Measurements from ENCODE around the gene NPW.

DNA sequence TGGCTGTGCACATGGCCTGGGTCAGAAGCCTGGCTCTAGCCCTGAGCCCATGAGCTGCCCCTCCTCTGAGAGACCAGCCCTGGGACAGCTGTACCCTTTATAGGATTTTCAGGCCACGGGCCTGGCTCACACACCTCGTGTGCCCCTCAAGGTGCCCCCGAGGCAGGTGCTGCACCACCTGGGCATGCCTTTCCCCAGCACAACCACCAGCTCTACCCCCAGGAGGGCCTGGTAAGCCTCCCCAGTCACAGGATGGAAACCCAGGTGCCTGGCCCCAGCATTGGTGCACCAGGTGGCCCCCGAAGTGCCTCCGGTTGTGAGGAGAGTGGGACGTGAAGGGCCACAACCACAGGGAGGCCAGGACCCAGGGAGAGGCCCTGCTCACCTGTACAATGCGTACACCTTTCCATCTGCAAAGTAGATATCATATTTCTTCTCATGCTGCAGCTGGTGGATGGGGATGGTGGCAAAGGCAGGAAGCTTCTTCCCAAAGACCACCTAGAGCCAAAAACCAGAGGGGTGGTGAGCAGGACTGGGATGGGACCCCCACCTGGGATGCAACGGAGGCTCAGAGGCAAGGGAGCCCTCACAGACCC is 16.3 kb upstream of the NPW start:
- TF ChIP-seq, protein P1, sequence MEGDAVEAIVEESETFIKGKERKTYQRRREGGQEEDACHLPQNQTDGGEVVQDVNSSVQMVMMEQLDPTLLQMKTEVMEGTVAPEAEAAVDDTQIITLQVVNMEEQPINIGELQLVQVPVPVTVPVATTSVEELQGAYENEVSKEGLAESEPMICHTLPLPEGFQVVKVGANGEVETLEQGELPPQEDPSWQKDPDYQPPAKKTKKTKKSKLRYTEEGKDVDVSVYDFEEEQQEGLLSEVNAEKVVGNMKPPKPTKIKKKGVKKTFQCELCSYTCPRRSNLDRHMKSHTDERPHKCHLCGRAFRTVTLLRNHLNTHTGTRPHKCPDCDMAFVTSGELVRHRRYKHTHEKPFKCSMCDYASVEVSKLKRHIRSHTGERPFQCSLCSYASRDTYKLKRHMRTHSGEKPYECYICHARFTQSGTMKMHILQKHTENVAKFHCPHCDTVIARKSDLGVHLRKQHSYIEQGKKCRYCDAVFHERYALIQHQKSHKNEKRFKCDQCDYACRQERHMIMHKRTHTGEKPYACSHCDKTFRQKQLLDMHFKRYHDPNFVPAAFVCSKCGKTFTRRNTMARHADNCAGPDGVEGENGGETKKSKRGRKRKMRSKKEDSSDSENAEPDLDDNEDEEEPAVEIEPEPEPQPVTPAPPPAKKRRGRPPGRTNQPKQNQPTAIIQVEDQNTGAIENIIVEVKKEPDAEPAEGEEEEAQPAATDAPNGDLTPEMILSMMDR (IDR thresholded peaks at IDR 0.05), result no peak
- TF ChIP-seq POLR2A (IDR thresholded peaks at IDR 0.05), result no peak

Data from adrenal gland (tissue), 5 donors.